GM19035 (cell line): Measurements from ENCODE around the gene MEGF6.

Source experiments
- ATAC-seq: cut with Tn5 transposase; IDR thresholded peaks from one replicate; pipeline ENCODE4 v1.9.1; 2021; ENCODE audit not compliant: unreplicated experiment

The MEGF6 gene

GRCh38 chr1:3541465-3541864, 69.8 kb downstream of the MEGF6 start:
- no peak for ATAC-seq

- ATAC-seq = no peak
These were observed 70.4 kb downstream of the MEGF6 start for GRCh38 chr1:3540876-3541275.

GRCh38 chr1:3539707-3540425, 71.4 kb downstream of the MEGF6 start:
- no peak for ATAC-seq

GRCh38 chr1:3537359-3537758, 73.9 kb downstream of the MEGF6 start:
- no peak for ATAC-seq

- no peak for ATAC-seq
These were observed 74.7 kb downstream of the MEGF6 start for GRCh38 chr1:3536420-3537195.

- ATAC-seq = no peak
These were observed 75.6 kb downstream of the MEGF6 start for GRCh38 chr1:3535732-3536131.

GRCh38 chr1:3534803-3535637, 76.3 kb downstream of the MEGF6 start:
- no peak for ATAC-seq

- no peak for ATAC-seq
These were observed 78.0 kb downstream of the MEGF6 start for GRCh38 chr1:3533067-3534048.

- no peak for ATAC-seq
These were observed 79.4 kb downstream of the MEGF6 start for GRCh38 chr1:3531928-3532327.

GRCh38 chr1:3530926-3531818, 80.1 kb downstream of the MEGF6 start:
- ATAC-seq = no peak

GRCh38 chr1:3530086-3530925, 81.0 kb downstream of the MEGF6 start:
- no peak for ATAC-seq

GRCh38 chr1:3529099-3529729, 82.1 kb downstream of the MEGF6 start:
- ATAC-seq = no peak

GRCh38 chr1:3527774-3528173, 83.5 kb downstream of the MEGF6 start:
- ATAC-seq = no peak

GRCh38 chr1:3525551-3526482, 85.5 kb downstream of the MEGF6 start:
- ATAC-seq = no peak

- ATAC-seq = no peak
These were observed 86.6 kb downstream of the MEGF6 start for GRCh38 chr1:3524556-3525203.

- ATAC-seq = no peak
These were observed 87.3 kb downstream of the MEGF6 start for GRCh38 chr1:3523980-3524379.
